ENCODE results near the gene PLLP. TPM values are rescaled to one million over a fixed set of nuclear protein-coding genes. Genes with fewer than 3 reads are reported as not detected.
A peak's percentile ranks its signal among the peaks of the same experiment; 100 is the strongest.

The PLLP gene
- total and polyA plus RNA-seq, 11 donors: 2.0 to 14.8 (median 2.8) TPM

DNA sequence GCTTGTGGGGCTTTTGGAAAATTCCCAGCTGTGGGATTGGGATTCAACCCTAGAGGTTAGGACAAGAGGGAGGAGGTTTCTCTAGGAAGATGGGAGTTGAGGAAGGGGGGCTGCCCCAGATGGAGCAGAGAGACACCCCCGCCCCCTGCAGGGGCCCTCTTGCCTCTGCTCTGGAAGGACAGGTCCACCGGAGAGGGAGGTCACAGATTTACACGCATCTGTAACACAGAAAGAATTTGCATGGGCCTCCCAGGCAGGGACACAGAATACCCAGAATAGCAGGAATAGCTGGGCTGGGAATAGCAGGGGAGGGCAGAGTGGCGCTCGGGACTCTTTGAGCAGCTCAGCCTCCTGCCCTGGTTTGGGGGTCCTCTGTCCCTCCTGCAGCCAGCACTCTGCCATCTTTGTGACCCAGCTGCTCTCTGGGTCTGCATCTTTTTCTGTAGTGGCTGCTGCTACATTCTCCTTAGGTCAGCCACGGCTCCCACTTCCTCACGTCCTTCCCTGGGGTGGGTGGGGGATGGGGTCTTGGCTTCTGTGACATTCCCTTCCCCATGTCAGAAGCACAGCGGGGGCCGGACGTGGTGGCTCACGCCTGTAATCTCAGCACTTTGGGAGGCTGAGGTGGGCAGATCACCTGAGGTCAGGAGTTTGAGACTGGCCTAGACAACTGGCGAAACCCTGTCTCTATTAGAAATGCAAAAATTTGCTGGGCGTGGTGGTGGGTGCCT lies 33.9 kb upstream of the PLLP start:
- no peaks in the 10 kb centered on the region for H3K27me3 ChIP-seq
- TF ChIP-seq POLR2A (IDR thresholded peaks at IDR 0.05): no peak
- TF ChIP-seq CTCF (IDR thresholded peaks at IDR 0.05): peak in 2 of 12 donors; percentile 23 to 25
- H3K4me1 ChIP-seq: peaks cover 0 to 44% (median 33%) of the 10 kb centered on the region in 12 donors
- 46 to 51% (median 50%) methylated on average over 13 of the region's 13 CpGs for WGBS, 4 donors
- no peak overlapping the region for H3K4me3 ChIP-seq
- peak overlapping the region in 7 of 12 donors; percentile 3 to 87 (median 37) for H3K27ac ChIP-seq
- H3K36me3 ChIP-seq: no peaks in the 10 kb centered on the region
- H3K9me3 ChIP-seq: no peaks in the 10 kb centered on the region
- peak in 2 of 5 donors; percentile 18 to 33 for DNase-seq
- peak; percentile 33 to 82 (median 58) for ATAC-seq
- intact Hi-C loops (cut with DNase I): loop anchor here in 4 of 10 donors (5.0 to 10.0 kb wide), 3 partner anchors 49 to 56 kb away; partner anchors contain the start of gene CX3CL1 (in 2 of the 4)

DNA sequence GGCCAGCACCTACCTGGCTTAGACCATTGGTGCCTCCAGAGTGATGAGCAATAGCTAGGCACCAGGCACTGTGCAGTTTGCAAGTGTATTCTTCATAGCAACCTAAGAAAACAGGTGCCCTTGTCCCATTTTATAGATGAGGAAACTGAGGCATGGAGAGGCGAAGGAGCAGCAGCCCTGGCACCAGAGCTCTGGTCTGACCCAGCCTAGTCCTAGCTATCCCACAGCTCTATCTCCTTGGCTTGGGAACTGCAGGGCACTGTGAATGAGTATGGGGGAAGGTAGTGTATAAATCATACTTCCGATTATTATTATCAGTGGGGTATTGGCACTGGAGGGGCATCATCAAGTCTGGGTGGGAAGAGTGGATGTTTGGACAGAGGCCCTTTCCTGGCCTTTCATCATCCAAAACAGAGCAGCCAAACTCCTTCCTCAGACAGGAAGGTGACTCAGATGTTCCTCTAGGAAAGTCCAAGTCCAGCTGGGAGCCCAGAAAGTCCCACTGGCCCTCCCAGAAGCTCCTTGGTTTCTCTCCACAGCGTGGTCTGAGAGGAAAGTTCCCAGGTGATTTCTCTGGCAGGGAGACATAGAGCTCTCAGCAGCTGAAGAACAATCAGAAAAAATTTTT lies 32.0 kb upstream of the PLLP start:
- 57 to 70% (median 62%) methylated on average over 3 of the region's 3 CpGs for WGBS, 4 donors
- H3K9me3 ChIP-seq: no peaks in the 10 kb centered on the region
- TF ChIP-seq CTCF (IDR thresholded peaks at IDR 0.05) (no peak), POLR2A (IDR thresholded peaks at IDR 0.05) (no peak)
- DNase-seq: peak in 4 of 5 donors; percentile 51 to 77 (median 72)
- peaks cover 0 to 44% (median 33%) of the 10 kb centered on the region in 12 donors for H3K4me1 ChIP-seq
- ATAC-seq: peak; percentile 62 to 93 (median 90)
- H3K27me3 ChIP-seq: no peaks in the 10 kb centered on the region
- H3K36me3 ChIP-seq: no peaks in the 10 kb centered on the region
- peak overlapping the region; percentile 25 to 87 (median 76) for H3K27ac ChIP-seq
- no peak overlapping the region for H3K4me3 ChIP-seq
- intact Hi-C loops (cut with DNase I): loop anchor here in 4 of 10 donors (5.0 to 10.0 kb wide), 3 partner anchors 51 to 58 kb away; partner anchors contain the start of gene CX3CL1 (in 2 of the 4)

- H3K27me3 ChIP-seq: no peaks in the 10 kb centered on the region
- DNase-seq (no peak), ATAC-seq (no peak)
- H3K27ac ChIP-seq: peak overlapping the region in 6 of 12 donors; percentile 5 to 55 (median 35)
- no peak overlapping the region for H3K4me3 ChIP-seq
- TF ChIP-seq CTCF (IDR thresholded peaks at IDR 0.05): no peak
- no peak for TF ChIP-seq POLR2A (IDR thresholded peaks at IDR 0.05)
- H3K9me3 ChIP-seq: no peaks in the 10 kb centered on the region
- no peaks in the 10 kb centered on the region for H3K36me3 ChIP-seq
- intact Hi-C loops (cut with DNase I): loop anchor here in 4 of 10 donors (5.0 to 10.0 kb wide), 3 partner anchors 52 to 59 kb away; partner anchors contain the start of gene CX3CL1 (in 2 of the 4)
- H3K4me1 ChIP-seq: peaks cover 0 to 51% (median 33%) of the 10 kb centered on the region in 12 donors
- 51 to 64% (median 56%) methylated on average over 7 of the region's 7 CpGs for WGBS, 4 donors
Measured at GRCh38 chr16:57315416-57315815, 30.9 kb upstream of the PLLP start.
